A549 (cell line): ENCODE measurements around the gene WIPF3. TPM values are rescaled to one million over a fixed set of nuclear protein-coding genes. Genes with fewer than 3 reads are reported as not detected.

Source experiments
- ATAC-seq, 2 experiments: fragments of 200-7000 bp in 1 of 2; fragments of >200 bp in 1 of 2; cut with Nextera tagmentation in 1 of 2; cut with Tn5 transposase in 1 of 2; 3 replicates each; pipeline versions ENCODE4 v1.8.0 to v1.9.1; 2018 to 2020; ENCODE audit warnings: mild to moderate bottlenecking in 1 of 2, moderate library complexity in 1 of 2
- CTCF ChIA-PET: fragments of 300-600 bp; sonication (Branson Sonifier 250); formaldehyde crosslinking; extraction: SDS; loops from one replicate; lab custom pipeline; 2021; ENCODE audit warnings: antibody characterized with exemption, inconsistent platforms; lab: Yijun Ruan, JAX
- POLR2A ChIA-PET: fragments of 350-600 bp; formaldehyde crosslinking; extraction: SDS; loops from one replicate; lab custom pipeline; 2021; ENCODE audit warnings: antibody characterized with exemption, inconsistent platforms; lab: Yijun Ruan, JAX
- DNase-seq, 2 experiments: peaks; one replicate each; pipeline versions ENCODE4 v3.0.0 to v3.0.0-alpha.2; 2011 to 2016; ENCODE audit warnings: low read depth in 1 of 2, low spot score in 1 of 2
- FAIRE-seq: peaks from 2 replicates; lab custom pipeline; 2011; peaks lifted over from hg19 to GRCh38; lab: Jason Lieb, UNC
- H3K27ac ChIP-seq, 2 experiments: fragments of >200 bp; sonication (Bioruptor Twin); formaldehyde crosslinking; 3 replicates each; pipeline ENCODE4 v1.5.1; 2016 to 2017
- H3K4me1 ChIP-seq: fragments of >200 bp; sonication (Bioruptor Twin); formaldehyde crosslinking; 3 replicates; pipeline ENCODE4 v1.6.1; 2016
- H3K4me2 ChIP-seq: fragments of >200 bp; sonication (Bioruptor Twin); formaldehyde crosslinking; 3 replicates; pipeline ENCODE4 v1.6.1; 2016
- H3K4me3 ChIP-seq: fragments of >200 bp; sonication (Bioruptor Twin); formaldehyde crosslinking; 3 replicates; pipeline ENCODE4 v1.5.1; 2016
- H3K9me3 ChIP-seq: fragments of >200 bp; sonication (Bioruptor Twin); formaldehyde crosslinking; 3 replicates; pipeline ENCODE4 v1.6.1; 2016
- CHD2 ChIP-seq: fragments of 150-350 bp; IDR thresholded peaks from 2 replicates; pipeline ENCODE4 v1.6.1; 2014; ENCODE audit warnings: low read length; ENCODE audit not compliant: partially characterized antibody
- CTCF ChIP-seq: fragments of >200 bp; sonication (Bioruptor Twin); formaldehyde crosslinking; IDR thresholded peaks from 3 replicates; pipeline ENCODE4 v1.5.1; 2016
- E2F6 ChIP-seq: IDR thresholded peaks from 2 replicates; pipeline ENCODE4 v1.6.1; 2012; ENCODE audit warnings: low read depth, borderline replicate concordance
- ELK1 ChIP-seq: fragments of 150-350 bp; IDR thresholded peaks from 2 replicates; pipeline ENCODE4 v1.6.1; 2014; ENCODE audit warnings: low read depth, mild to moderate bottlenecking, low read length
- ESRRA ChIP-seq: fragments of 150-350 bp; IDR thresholded peaks from 2 replicates; pipeline ENCODE4 v1.6.1; 2014; ENCODE audit warnings: mild to moderate bottlenecking, low read length, borderline replicate concordance
- HMGXB4 ChIP-seq: fragments of 250-450 bp; sonication (Bioruptor Pico); IDR thresholded peaks from 2 replicates; pipeline ENCODE4 v1.5.0; 2021; ENCODE audit warnings: mild to moderate bottlenecking, moderate library complexity, borderline replicate concordance
- PBX3 ChIP-seq: IDR thresholded peaks from 2 replicates; pipeline ENCODE4 v1.6.1; 2012
- PHF8 ChIP-seq: fragments of 200-600 bp; sonication (generic); IDR thresholded peaks from 2 replicates; pipeline ENCODE4 v1.6.1; 2016; ENCODE audit warnings: low read depth, mild to moderate bottlenecking, antibody characterized with exemption, moderate library complexity, borderline replicate concordance
- RAD21 ChIP-seq, 2 experiments: fragments of >200 bp in 1 of 2; sonication (Bioruptor Twin) in 1 of 2; formaldehyde crosslinking in 1 of 2; IDR thresholded peaks in 1 of 2; conservative IDR thresholded peaks in 1 of 2; 2 replicates in 1 of 2; 3 replicates in 1 of 2; pipeline ENCODE4 v1.6.1; 2012 to 2018; ENCODE audit warnings: inconsistent platforms in 1 of 2
- SMC3 ChIP-seq: fragments of >200 bp; sonication (Bioruptor Twin); formaldehyde crosslinking; IDR thresholded peaks from 3 replicates; pipeline ENCODE4 v1.6.1; 2018; ENCODE audit warnings: inconsistent platforms
- TP53 ChIP-seq: fragments of 250-450 bp; sonication (Bioruptor Pico); IDR thresholded peaks from 2 replicates; pipeline ENCODE4 v1.5.0; 2021; ENCODE audit warnings: mild to moderate bottlenecking, moderate library complexity
- ZC3H11A ChIP-seq: fragments of 450-650 bp; IDR thresholded peaks from 2 replicates; pipeline ENCODE4 v1.6.1; 2014; ENCODE audit warnings: antibody characterized with exemption, mild to moderate bottlenecking
- WGBS: methylation state at CpG from one replicate; pipeline ENCODE4 v1.1.6; 2017; ENCODE audit errors: missing lambda C conversion rate; 5-methylcytosine and 5-hydroxymethylcytosine counted together
- polyA plus RNA-seq, 4 experiments: library from polyadenylated mRNA; depleted of rRNA in 3 of 4; stranded (reverse); fragments of >200 nt; fragmentation: RNase III in 1 of 4; extraction: RNeasy Plus Mini Kit Qiagen cat#74134 plus additional on column Dnase treatment in 1 of 4; gene quantifications; 2 replicates in 3 of 4; 3 replicates in 1 of 4; pipeline ENCODE4 v1.2.3, GENCODE V29; 2011 to 2017

WIPF3 gene
- polyA plus RNA-seq, 2 of the 4 experiments (the other 2 are of a cell fraction): 0.10 to 0.30 TPM

- CTCF ChIA-PET: interaction anchor here (0.6 to 4.5 kb wide), 33 partner anchors 8 to 286 kb away, joined by 3 to 28 read pairs (median 5); no protein-coding TSS in a partner anchor
- ATAC-seq: peak; percentile 91 to 95
These were observed 115.2 kb downstream of the WIPF3 start for GRCh38 chr7:29921404-29922010.

GRCh38 chr7:29922921-29923700 is 116.8 kb downstream of the WIPF3 start:
- FAIRE-seq: no peak

More at GRCh38 chr7:29921404-29922010, 115.2 kb downstream of the WIPF3 start:
- no peak overlapping the region for H3K27ac ChIP-seq
- H3K9me3 ChIP-seq: no peaks in the 10 kb centered on the region
- DNase-seq (peak; percentile 28 to 71), FAIRE-seq (peak; percentile 56)
- POLR2A ChIA-PET: no interaction called here
- no peak for TF ChIP-seq PBX3
- TF ChIP-seq ELK1: no peak
- TF ChIP-seq E2F6: no peak
- peak; percentile 85 for TF ChIP-seq CTCF
- peak; percentile 58 for TF ChIP-seq SMC3
- peak; percentile 68 to 78 for TF ChIP-seq RAD21 (conservative IDR thresholded peaks at IDR 0.05 in 1 of 2, IDR thresholded peaks at IDR 0.05 in 1 of 2)
- 34% methylated on average over 4 of the region's 4 CpGs for WGBS
- no peaks in the 10 kb centered on the region for H3K4me1 ChIP-seq
- H3K4me3 ChIP-seq: no peak overlapping the region
- no peak overlapping the region for H3K4me2 ChIP-seq

More at GRCh38 chr7:29922921-29923700, 116.8 kb downstream of the WIPF3 start:
- 77% methylated on average over 7 of the region's 7 CpGs for whole genome bisulfite sequencing
- TF ChIP-seq RAD21 (conservative IDR thresholded peaks at IDR 0.05 in 1 of 2, IDR thresholded peaks at IDR 0.05 in 1 of 2) (no peak), HMGXB4 (CRISPR knock-in tag) (no peak), PHF8 (no peak), TP53 (CRISPR knock-in tag) (no peak), ESRRA (no peak), CHD2 (no peak), ZC3H11A (no peak)
- Histone ChIP-seq H3K4me1 (no peaks in the 10 kb centered on the region), H3K4me3 (no peak overlapping the region), H3K4me2 (no peak overlapping the region), H3K9me3 (no peaks in the 10 kb centered on the region), H3K27ac (no peak overlapping the region)
- POLR2A ChIA-PET: no interaction called here
- DNase-seq: no peak
- CTCF ChIA-PET: interaction anchor here (0.9 to 4.5 kb wide), 8 partner anchors 7 to 288 kb away, joined by 3 to 28 read pairs (median 18); no protein-coding TSS in a partner anchor
- ATAC-seq: no peak
